ENCODE results near the gene ZNF576.

DNA sequence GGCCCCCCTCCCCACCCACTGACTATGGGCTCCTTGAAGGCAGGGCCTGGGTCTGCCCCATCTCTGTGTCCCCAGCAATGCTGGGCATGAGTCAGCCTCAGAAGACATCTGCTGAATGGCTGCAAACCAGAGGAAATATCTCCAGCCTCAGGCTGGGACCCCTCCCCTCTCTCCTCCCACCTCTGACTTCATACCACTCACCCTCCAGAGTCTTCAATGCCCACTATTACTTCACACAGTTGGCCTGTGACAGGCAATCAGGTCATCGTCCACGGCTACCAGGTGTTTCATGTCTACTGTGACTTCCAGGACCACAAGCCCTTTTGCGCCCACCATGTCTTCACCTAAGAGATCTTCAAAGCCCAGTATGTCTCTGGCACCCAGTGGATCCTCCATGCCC, 15.4 kb downstream of the ZNF576 start, which contains the start of gene SRRM5:
- TF ChIP-seq, protein P1, sequence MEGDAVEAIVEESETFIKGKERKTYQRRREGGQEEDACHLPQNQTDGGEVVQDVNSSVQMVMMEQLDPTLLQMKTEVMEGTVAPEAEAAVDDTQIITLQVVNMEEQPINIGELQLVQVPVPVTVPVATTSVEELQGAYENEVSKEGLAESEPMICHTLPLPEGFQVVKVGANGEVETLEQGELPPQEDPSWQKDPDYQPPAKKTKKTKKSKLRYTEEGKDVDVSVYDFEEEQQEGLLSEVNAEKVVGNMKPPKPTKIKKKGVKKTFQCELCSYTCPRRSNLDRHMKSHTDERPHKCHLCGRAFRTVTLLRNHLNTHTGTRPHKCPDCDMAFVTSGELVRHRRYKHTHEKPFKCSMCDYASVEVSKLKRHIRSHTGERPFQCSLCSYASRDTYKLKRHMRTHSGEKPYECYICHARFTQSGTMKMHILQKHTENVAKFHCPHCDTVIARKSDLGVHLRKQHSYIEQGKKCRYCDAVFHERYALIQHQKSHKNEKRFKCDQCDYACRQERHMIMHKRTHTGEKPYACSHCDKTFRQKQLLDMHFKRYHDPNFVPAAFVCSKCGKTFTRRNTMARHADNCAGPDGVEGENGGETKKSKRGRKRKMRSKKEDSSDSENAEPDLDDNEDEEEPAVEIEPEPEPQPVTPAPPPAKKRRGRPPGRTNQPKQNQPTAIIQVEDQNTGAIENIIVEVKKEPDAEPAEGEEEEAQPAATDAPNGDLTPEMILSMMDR (IDR thresholded peaks at IDR 0.05), result no peak
- TF ChIP-seq POLR2AphosphoS5 (IDR thresholded peaks at IDR 0.05) (no peak), POLR2A (IDR thresholded peaks at IDR 0.05) (no peak), EP300 (IDR thresholded peaks at IDR 0.05) (no peak)

All from suprapubic skin (tissue), 4 donors.